Keratinocyte (primary cell): Measurements from ENCODE around the gene ZFP1. TPM values are rescaled to one million over a fixed set of nuclear protein-coding genes. Genes with fewer than 3 reads are reported as not detected.

ENCODE experiments used
- DNase-seq: peaks from one replicate; pipeline ENCODE4 v3.0.0-alpha.2; 2011; ENCODE audit warnings: low read depth, missing footprints, low spot score
- FAIRE-seq: peaks from 2 replicates; lab custom pipeline; 2011; peaks lifted over from hg19 to GRCh38; lab: Jason Lieb, UNC
- H2AFZ ChIP-seq: 2 replicates; pipeline ENCODE4 v1.6.0; 2012; ENCODE audit warnings: low read length, control low read depth, inconsistent platforms; ENCODE audit not compliant: control insufficient read depth
- H3K27ac ChIP-seq: 2 replicates; pipeline ENCODE4 v1.5.1; 2011; ENCODE audit warnings: low read length; ENCODE audit not compliant: control insufficient read depth, insufficient read depth
- H3K27me3 ChIP-seq: 3 replicates; pipeline ENCODE4 v1.6.0; 2011; ENCODE audit warnings: low read length; ENCODE audit not compliant: control insufficient read depth, insufficient read depth; ENCODE audit errors: extremely low read depth
- H3K36me3 ChIP-seq, 2 experiments: 2 replicates in 1 of 2; 3 replicates in 1 of 2; pipeline ENCODE4 v1.5.1; 2011; ENCODE audit warnings: low read length in 2 of 2, mild to moderate bottlenecking in 1 of 2; ENCODE audit not compliant: control insufficient read depth in 2 of 2, insufficient read depth in 2 of 2; ENCODE audit errors: extremely low read depth in 1 of 2
- H3K4me1 ChIP-seq: 3 replicates; pipeline ENCODE4 v1.5.1; 2011; ENCODE audit warnings: low read length; ENCODE audit not compliant: control insufficient read depth, insufficient read depth; ENCODE audit errors: extremely low read depth
- H3K4me2 ChIP-seq: 3 replicates; pipeline ENCODE4 v1.6.0; 2011; ENCODE audit warnings: low read depth, low read length; ENCODE audit not compliant: control insufficient read depth, insufficient read depth; ENCODE audit errors: extremely low read depth
- H3K4me3 ChIP-seq, 3 experiments: fragments of 200-600 bp in 1 of 3; sonication (generic) in 1 of 3; 2 replicates in 2 of 3; 3 replicates in 1 of 3; pipeline ENCODE4 v1.5.1; 2011 to 2016; ENCODE audit warnings: low read length in 3 of 3, mild to moderate bottlenecking in 3 of 3, control low read depth in 2 of 3, inconsistent platforms in 1 of 3, low read depth in 1 of 3, mixed read lengths in 1 of 3, mixed run types in 1 of 3, moderate library complexity in 1 of 3; ENCODE audit not compliant: control insufficient read depth in 2 of 3, insufficient read depth in 2 of 3; ENCODE audit errors: extremely low read depth in 1 of 3
- H3K79me2 ChIP-seq: 2 replicates; pipeline ENCODE4 v1.6.0; 2012; ENCODE audit warnings: low read length; ENCODE audit not compliant: control insufficient read depth, insufficient read depth
- H3K9ac ChIP-seq: 3 replicates; pipeline ENCODE4 v1.6.0; 2011; ENCODE audit warnings: low read length; ENCODE audit not compliant: control insufficient read depth, insufficient read depth; ENCODE audit errors: extremely low read depth
- H3K9me1 ChIP-seq: 3 replicates; pipeline ENCODE4 v1.6.0; 2011; ENCODE audit warnings: low read length; ENCODE audit not compliant: control insufficient read depth, insufficient read depth; ENCODE audit errors: extremely low read depth
- H3K9me3 ChIP-seq: 2 replicates; pipeline ENCODE4 v1.5.1; 2012; ENCODE audit warnings: low read depth, low read length; ENCODE audit not compliant: control insufficient read depth
- H4K20me1 ChIP-seq: 3 replicates; pipeline ENCODE4 v1.6.0; 2011; ENCODE audit warnings: low read length; ENCODE audit not compliant: control insufficient read depth, insufficient read depth; ENCODE audit errors: extremely low read depth
- EZH2 ChIP-seq: IDR thresholded peaks from one replicate; pipeline ENCODE4 v1.6.1; 2012; ENCODE audit warnings: inconsistent platforms, mild to moderate bottlenecking, low read length, moderate library complexity
- dilution Hi-C: fragments of 300-500 bp; cut with MboI; formaldehyde crosslinking; loops from one replicate; pipeline ENCODE4 v1.7.0; 2020; ENCODE audit warnings: low sequenced_read_pairs; ENCODE audit not compliant: extremely low pct_ligation_motif_present
- polyA plus RNA-seq, 5 experiments: library from polyadenylated mRNA; depleted of rRNA in 3 of 5; stranded (reverse) in 3 of 5; stranded (forward) in 1 of 5; unstranded in 1 of 5; fragments of >200 nt; gene quantifications; 1 replicate in 1 of 5; 2 replicates in 3 of 5; 3 replicates in 1 of 5; pipeline versions ENCODE4 v1.2.1 to v1.2.3, GENCODE V29; 2011 to 2012; ENCODE audit warnings: missing spikeins in 2 of 5, low read depth in 1 of 5, low replicate concordance in 1 of 5
- TF ChIP-seq, protein P1 (sequence below), 3 experiments: IDR thresholded peaks in 1 of 3; conservative IDR thresholded peaks in 1 of 3; optimal IDR thresholded peaks in 1 of 3; 2 replicates in 2 of 3; 3 replicates in 1 of 3; pipeline versions ENCODE3 to v1.5.1; 2011; ENCODE audit warnings: low read length in 3 of 3, mild to moderate bottlenecking in 3 of 3, moderate library complexity in 2 of 3, control low read depth in 1 of 3, inconsistent platforms in 1 of 3; ENCODE audit not compliant: insufficient read depth in 2 of 3; ENCODE audit errors: extremely low read depth in 1 of 3

The ZFP1 gene
- polyA plus RNA-seq, 1 donor (not counting 4 experiments of a cell fraction or from before 2014, with no cell fraction given), result 8.6 TPM

DNA sequence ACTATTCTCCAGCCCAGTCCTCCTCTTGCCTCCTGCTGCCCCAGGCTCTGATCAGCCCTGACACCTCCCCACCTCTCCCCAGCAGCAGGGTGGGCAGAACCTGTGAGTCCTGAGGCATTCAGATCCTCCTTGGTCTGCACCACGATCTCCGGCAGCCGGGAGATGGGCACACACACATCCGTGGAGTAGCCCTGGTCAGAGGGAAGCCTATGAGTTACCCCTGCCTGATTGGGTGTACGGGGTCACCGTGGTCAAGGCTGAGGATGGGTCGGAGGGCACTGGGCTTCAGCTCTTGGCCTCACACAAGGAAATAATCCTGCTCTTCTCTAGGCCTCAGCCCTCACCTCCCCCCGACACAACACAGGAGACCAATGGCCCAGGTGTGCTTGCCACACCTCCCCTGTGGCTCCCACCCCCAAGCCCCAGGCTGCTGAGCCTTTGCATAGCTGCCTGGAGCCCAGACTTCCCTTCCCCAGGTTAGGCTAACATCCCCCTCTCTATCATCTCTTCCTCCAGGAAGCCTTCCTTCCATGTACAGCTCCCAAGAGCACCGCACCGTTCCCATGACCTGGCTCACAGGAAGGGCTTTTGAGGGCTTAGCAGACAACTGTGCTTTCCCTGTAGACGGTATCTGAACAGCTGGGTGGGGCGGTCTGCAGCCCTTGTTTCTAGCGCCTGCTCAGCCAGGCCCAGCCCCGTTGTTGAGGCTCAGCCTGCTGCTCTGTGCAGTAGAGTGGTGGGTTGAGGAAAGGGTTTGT lies 35.4 kb upstream of the ZFP1 start:
- Histone ChIP-seq H3K4me3 (no peak overlapping the region), H2AFZ (no peak overlapping the region), H3K4me2 (no peak overlapping the region), H3K79me2 (no peaks in the 10 kb centered on the region), H3K36me3 (no peaks in the 10 kb centered on the region), H3K4me1 (peaks cover 34% of the 10 kb centered on the region), H3K9ac (no peak overlapping the region), H3K27ac (no peak overlapping the region), H3K27me3 (no peaks in the 10 kb centered on the region), H4K20me1 (no peaks in the 10 kb centered on the region), H3K9me1 (no peaks in the 10 kb centered on the region), H3K9me3 (no peaks in the 10 kb centered on the region)
- DNase-seq (no peak), FAIRE-seq (no peak)
- dilution Hi-C loops, result no loop called here
- TF ChIP-seq, protein P1, sequence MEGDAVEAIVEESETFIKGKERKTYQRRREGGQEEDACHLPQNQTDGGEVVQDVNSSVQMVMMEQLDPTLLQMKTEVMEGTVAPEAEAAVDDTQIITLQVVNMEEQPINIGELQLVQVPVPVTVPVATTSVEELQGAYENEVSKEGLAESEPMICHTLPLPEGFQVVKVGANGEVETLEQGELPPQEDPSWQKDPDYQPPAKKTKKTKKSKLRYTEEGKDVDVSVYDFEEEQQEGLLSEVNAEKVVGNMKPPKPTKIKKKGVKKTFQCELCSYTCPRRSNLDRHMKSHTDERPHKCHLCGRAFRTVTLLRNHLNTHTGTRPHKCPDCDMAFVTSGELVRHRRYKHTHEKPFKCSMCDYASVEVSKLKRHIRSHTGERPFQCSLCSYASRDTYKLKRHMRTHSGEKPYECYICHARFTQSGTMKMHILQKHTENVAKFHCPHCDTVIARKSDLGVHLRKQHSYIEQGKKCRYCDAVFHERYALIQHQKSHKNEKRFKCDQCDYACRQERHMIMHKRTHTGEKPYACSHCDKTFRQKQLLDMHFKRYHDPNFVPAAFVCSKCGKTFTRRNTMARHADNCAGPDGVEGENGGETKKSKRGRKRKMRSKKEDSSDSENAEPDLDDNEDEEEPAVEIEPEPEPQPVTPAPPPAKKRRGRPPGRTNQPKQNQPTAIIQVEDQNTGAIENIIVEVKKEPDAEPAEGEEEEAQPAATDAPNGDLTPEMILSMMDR (optimal IDR thresholded peaks at IDR 0.05 in 1 of 3, IDR thresholded peaks at IDR 0.05 in 1 of 3, conservative IDR thresholded peaks at IDR 0.05 in 1 of 3; ENCODE audit: extremely low read depth in 1 of 3, insufficient read depth in 2 of 3, low read length in 3 of 3), result no peak
- no peak for TF ChIP-seq EZH2

DNA sequence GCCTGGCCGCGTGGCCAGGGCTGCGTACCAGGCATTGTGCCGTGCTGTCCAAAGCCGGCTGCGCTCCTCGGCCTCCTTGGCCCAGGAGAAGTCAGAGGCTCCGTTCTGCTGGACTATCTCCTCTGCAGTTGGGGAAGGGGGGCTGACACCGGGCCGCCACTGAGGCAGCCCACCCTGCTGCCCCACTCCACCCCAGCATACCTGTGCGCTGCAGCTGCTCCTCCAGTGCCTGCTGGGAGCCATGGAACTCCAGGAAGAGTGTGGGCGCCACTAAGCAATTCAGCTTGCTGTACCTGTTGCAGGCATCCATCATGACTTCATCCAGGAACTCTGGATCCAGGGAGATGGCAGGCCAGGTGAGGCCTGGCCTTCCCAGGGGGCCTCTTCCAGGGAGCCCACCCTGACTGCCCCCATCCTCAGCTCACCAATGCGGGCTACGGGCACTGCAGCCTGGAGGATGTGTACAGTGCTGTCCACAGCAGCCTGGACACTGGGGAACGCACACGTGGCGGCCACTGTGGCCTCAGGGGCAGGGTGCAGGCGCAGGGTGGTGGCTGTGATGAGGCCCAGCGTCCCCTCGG lies 34.7 kb upstream of the ZFP1 start:
- H3K36me3 ChIP-seq, result no peaks in the 10 kb centered on the region
- no peak overlapping the region for H3K27ac ChIP-seq
- H2AFZ ChIP-seq, result no peak overlapping the region
- H3K9ac ChIP-seq, result no peak overlapping the region
- no peak for DNase-seq
- FAIRE-seq, result no peak
- no peaks in the 10 kb centered on the region for H3K79me2 ChIP-seq
- no peaks in the 10 kb centered on the region for H3K27me3 ChIP-seq
- TF ChIP-seq, protein P1 (optimal IDR thresholded peaks at IDR 0.05 in 1 of 3, IDR thresholded peaks at IDR 0.05 in 1 of 3, conservative IDR thresholded peaks at IDR 0.05 in 1 of 3; ENCODE audit: extremely low read depth in 1 of 3, insufficient read depth in 2 of 3, low read length in 3 of 3), result no peak
- no peak for TF ChIP-seq EZH2
- no peaks in the 10 kb centered on the region for H3K9me3 ChIP-seq
- H3K4me3 ChIP-seq, result no peak overlapping the region
- peaks cover 27% of the 10 kb centered on the region for H3K4me1 ChIP-seq
- no peaks in the 10 kb centered on the region for H4K20me1 ChIP-seq
- H3K9me1 ChIP-seq, result no peaks in the 10 kb centered on the region
- no peak overlapping the region for H3K4me2 ChIP-seq
- dilution Hi-C loops, result no loop called here
